Smooth muscle cell (in vitro differentiated cells): ENCODE data around the gene RAB3IL1. TPM values are rescaled to one million over a fixed set of nuclear protein-coding genes. Genes with fewer than 3 reads are reported as not detected.

Experiments used
- DNase-seq: peaks from one replicate; lab custom pipeline; 2025; ENCODE audit not compliant: unreplicated experiment; lab: John Stamatoyannopoulos, UW
- H2AFZ ChIP-seq: fragments of 200-600 bp; sonication (generic); 2 replicates; pipeline ENCODE4 v1.6.0; 2016; ENCODE audit warnings: antibody characterized with exemption, low read depth, mild to moderate bottlenecking
- H3F3A ChIP-seq: fragments of 200-600 bp; sonication (generic); 2 replicates; pipeline ENCODE4 v1.6.0; 2017; ENCODE audit warnings: antibody characterized with exemption, low read depth
- H3K27ac ChIP-seq: fragments of 200-600 bp; sonication (generic); 2 replicates; pipeline ENCODE4 v1.5.1; 2016; ENCODE audit warnings: low read depth, mild to moderate bottlenecking
- H3K27me3 ChIP-seq: fragments of 200-600 bp; sonication (generic); 2 replicates; pipeline ENCODE4 v1.6.1; 2016; ENCODE audit warnings: low read depth, mild to moderate bottlenecking
- H3K36me3 ChIP-seq: fragments of 200-600 bp; sonication (generic); 2 replicates; pipeline ENCODE4 v1.5.1; 2016; ENCODE audit warnings: low read depth
- H3K4me1 ChIP-seq: fragments of 200-600 bp; sonication (generic); 2 replicates; pipeline ENCODE4 v1.5.1; 2016; ENCODE audit warnings: low read depth
- H3K4me2 ChIP-seq: fragments of 200-600 bp; sonication (generic); 2 replicates; pipeline ENCODE4 v1.6.0; 2016; ENCODE audit warnings: mild to moderate bottlenecking
- H3K4me3 ChIP-seq: fragments of 200-600 bp; sonication (generic); 2 replicates; pipeline ENCODE4 v1.5.1; 2016; ENCODE audit warnings: mild to moderate bottlenecking
- H3K79me2 ChIP-seq: fragments of 200-600 bp; sonication (generic); 2 replicates; pipeline ENCODE4 v1.6.0; 2016; ENCODE audit warnings: low read depth, mild to moderate bottlenecking
- H3K9ac ChIP-seq: fragments of 200-600 bp; sonication (generic); 2 replicates; pipeline ENCODE4 v1.6.0; 2016; ENCODE audit warnings: low read depth
- H3K9me3 ChIP-seq: fragments of 200-600 bp; sonication (generic); replicated peaks from 2 replicates; pipeline ENCODE4 v1.5.1; 2016; ENCODE audit warnings: low read depth
- H4K20me1 ChIP-seq: fragments of 200-600 bp; sonication (generic); 2 replicates; pipeline ENCODE4 v1.6.0; 2016; ENCODE audit warnings: low read depth
- CTCF ChIP-seq: fragments of 200-600 bp; sonication (generic); IDR thresholded peaks from 2 replicates; pipeline ENCODE4 v1.5.1; 2017; ENCODE audit warnings: borderline replicate concordance, mild to moderate bottlenecking, antibody characterized with exemption; ENCODE audit not compliant: insufficient read depth, poor library complexity, severe bottlenecking
- WGBS: methylation state at CpG from one replicate; pipeline ENCODE4 v1.1.7; 2016; ENCODE audit warnings: low lambda C conversion rate; 5-methylcytosine and 5-hydroxymethylcytosine counted together
- polyA plus RNA-seq: library from polyadenylated mRNA; unstranded; fragments of >200 nt; fragmentation: Nextera tagmentation; extraction: Ambion mirVana; gene quantifications from 2 replicates; pipeline ENCODE4 v1.2.1, GENCODE V29; 2016
- total RNA-seq: library from RNA; depleted of rRNA; stranded (reverse); fragments of >200 nt; gene quantifications from 2 replicates; pipeline ENCODE4 v1.2.3, GENCODE V29; 2014

The RAB3IL1 gene
- total and polyA plus RNA-seq, 2 experiments from 2014 or later = 4.9 to 11.6 TPM

DNA sequence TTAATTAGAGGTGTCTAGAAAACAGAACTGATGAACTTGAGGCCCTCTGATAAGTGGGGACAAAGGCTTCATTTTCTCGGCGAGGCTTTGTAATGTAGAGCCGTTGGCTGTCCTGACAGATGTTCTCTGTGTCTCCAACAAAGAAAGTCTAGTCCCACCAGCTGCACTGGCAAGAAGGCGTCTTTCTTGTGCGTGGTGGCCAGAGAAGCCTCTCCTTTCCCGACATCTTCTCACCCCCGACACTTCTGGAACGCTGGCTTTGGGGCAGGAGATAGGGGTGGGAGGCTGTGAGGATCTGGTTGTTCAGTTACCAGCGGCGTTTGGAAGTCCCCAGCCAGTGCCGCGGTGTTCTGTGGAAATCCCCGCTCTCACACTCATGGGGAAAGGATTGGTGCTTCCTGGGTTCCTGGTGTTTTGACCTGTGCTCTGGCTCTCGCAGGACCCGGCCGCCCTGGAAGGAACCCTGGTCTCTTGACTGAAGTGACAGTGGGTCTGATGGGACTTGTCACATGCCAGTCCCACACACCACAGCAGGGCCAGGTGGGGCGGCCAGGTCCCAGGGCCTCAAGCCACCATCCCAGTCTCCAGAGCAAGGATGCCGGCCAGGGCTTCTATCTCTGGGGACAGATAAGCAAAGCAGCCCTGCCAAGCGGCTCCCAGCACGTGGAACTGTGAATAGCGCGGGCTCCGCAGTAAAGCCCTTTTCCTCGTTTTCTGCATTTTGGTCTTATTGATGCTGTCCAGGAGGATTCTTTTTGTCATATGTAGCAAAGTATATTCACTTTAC is 66.1 kb downstream of the RAB3IL1 start:
- Histone ChIP-seq H3K4me3 (no peak overlapping the region), H3K27me3 (no peaks in the 10 kb centered on the region), H4K20me1 (peaks cover 90% of the 10 kb centered on the region), H3K9me3 (no peaks in the 10 kb centered on the region), H3K36me3 (peaks cover 6% of the 10 kb centered on the region), H2AFZ (no peak overlapping the region), H3K79me2 (no peaks in the 10 kb centered on the region), H3K27ac (no peak overlapping the region), H3K9ac (no peak overlapping the region), H3K4me2 (no peak overlapping the region), H3K4me1 (no peaks in the 10 kb centered on the region), H3F3A (peaks cover 4% of the 10 kb centered on the region)
- no peak for DNase-seq
- WGBS = 95% methylated on average over 24 of the region's 24 CpGs
- TF ChIP-seq CTCF = no peak

DNA sequence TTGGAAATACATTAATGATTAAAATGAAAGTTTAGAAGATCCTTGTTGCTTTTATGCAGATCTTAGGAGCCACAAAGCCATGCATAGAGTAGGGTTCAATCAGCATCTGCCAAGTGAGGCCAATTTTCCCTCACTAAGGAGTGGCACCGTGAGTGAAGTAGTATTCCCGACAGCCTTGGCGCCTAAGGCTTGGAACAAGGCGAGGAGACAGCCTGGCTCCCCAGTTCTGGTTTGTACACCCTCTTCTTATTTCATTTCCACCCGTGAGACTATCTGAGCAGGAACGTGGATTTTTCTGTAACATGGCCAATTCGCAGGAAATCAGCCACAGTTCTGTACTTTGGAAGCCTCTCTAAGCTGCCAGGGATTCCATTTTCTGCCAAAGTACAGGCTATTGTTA is 66.7 kb downstream of the RAB3IL1 start:
- Histone ChIP-seq H4K20me1 (peaks cover 86% of the 10 kb centered on the region), H3K79me2 (no peaks in the 10 kb centered on the region), H3K27me3 (no peaks in the 10 kb centered on the region), H3K4me1 (no peaks in the 10 kb centered on the region), H3K27ac (no peak overlapping the region), H3K9ac (no peak overlapping the region), H3K9me3 (no peaks in the 10 kb centered on the region), H3K4me3 (no peak overlapping the region), H3K4me2 (no peak overlapping the region), H2AFZ (no peak overlapping the region), H3F3A (peaks cover 4% of the 10 kb centered on the region), H3K36me3 (peaks cover 6% of the 10 kb centered on the region)
- no peak for DNase-seq
- no peak for TF ChIP-seq CTCF
- over 99% methylated on average over 7 of the region's 7 CpGs for WGBS

DNA sequence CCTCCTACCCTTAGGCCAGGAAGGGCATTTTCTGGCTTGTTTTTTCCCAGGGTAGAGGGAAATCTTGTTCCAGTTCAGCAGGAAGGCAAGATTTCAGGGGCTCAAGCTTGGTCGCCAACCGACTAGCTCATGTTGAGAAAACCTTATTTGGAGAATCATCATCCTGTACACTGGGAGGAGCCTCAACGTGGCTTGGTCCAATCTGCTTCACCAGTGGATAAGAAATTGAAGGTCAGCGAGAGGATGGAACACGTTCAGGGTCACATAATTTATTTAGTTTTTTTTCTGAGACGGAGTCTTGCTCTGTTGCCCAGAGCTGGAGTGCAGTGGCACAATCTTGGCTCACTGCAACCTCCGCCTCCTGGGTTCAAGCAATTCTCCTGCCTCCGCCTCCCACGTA is 68.7 kb downstream of the RAB3IL1 start:
- H4K20me1 ChIP-seq = peaks cover 78% of the 10 kb centered on the region
- no peaks in the 10 kb centered on the region for H3K4me1 ChIP-seq
- 97% methylated on average over 9 of the region's 9 CpGs for WGBS
- no peak for DNase-seq
- no peak overlapping the region for H3K4me3 ChIP-seq
- H2AFZ ChIP-seq = no peak overlapping the region
- H3K79me2 ChIP-seq = peaks cover 8% of the 10 kb centered on the region
- H3K27ac ChIP-seq = no peak overlapping the region
- peaks cover 11% of the 10 kb centered on the region for H3K36me3 ChIP-seq
- H3K4me2 ChIP-seq = no peak overlapping the region
- no peaks in the 10 kb centered on the region for H3K27me3 ChIP-seq
- no peaks in the 10 kb centered on the region for H3K9me3 ChIP-seq
- TF ChIP-seq CTCF = no peak
- peaks cover 8% of the 10 kb centered on the region for H3F3A ChIP-seq
- H3K9ac ChIP-seq = no peak overlapping the region
